ENCODE data around the gene GPR87.

Gene GPR87

DNA sequence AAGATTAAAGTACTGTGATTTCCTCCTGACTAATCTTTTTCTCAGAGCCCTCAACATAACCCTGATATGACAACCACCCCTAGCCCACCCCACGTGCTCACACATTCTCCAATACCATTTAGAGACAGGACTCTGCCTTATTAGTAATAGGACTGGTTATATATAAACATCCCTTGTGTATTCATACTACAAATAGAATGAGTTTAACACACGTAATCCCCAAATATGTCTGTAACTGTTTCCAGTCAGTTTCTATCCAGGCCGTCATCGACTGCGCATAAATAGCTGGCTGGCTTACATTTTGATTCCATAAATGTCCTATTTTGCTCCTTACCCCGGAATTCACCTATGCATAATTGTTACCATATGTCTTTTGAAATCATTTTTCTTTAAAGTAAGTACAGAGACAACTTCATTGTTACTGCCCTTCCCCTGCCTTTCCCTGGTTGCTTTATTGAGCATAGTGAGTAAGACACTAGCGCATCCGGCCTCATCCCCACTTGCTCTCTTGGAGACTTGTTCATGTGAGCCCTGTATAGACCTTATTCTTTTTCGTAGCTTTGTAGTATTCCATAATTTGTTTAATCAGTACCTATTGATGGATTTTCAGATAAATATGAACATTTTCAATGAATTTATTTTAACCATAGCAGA is 34.8 kb downstream of the GPR87 start:
- no peak for DNase-seq

DNA sequence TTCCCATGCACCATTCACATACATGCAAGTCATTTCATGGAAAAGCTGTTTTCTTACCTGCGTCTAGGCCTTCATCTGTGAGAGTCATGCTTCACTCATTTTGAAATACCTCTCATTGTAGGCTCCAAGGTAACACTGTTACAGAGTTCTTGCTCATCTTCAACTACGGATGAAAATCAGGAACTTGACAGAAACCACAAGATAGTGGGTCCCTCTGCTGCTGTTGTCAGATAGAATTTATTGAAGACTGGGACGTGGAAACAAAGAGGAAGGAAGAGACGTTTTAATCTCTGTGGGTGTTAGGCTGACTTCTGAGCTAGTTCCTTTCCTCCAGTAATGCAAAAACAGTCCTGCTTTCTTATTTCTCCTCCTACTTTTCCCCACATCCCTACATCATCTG is 38.4 kb downstream of the GPR87 start, which contains the start of gene P2RY14:
TSS of gene P2RY14 (minus strand) at position 313 of the 400 bp plus-strand sequence. CDS start 64,226 bp downstream, outside the sequence.
- peak in 1 of 3 experiments; percentile 2 for DNase-seq

- DNase-seq: no peak
These were observed 40.0 kb downstream of the GPR87 start for GRCh38 chr3:151276687-151277042.

DNA sequence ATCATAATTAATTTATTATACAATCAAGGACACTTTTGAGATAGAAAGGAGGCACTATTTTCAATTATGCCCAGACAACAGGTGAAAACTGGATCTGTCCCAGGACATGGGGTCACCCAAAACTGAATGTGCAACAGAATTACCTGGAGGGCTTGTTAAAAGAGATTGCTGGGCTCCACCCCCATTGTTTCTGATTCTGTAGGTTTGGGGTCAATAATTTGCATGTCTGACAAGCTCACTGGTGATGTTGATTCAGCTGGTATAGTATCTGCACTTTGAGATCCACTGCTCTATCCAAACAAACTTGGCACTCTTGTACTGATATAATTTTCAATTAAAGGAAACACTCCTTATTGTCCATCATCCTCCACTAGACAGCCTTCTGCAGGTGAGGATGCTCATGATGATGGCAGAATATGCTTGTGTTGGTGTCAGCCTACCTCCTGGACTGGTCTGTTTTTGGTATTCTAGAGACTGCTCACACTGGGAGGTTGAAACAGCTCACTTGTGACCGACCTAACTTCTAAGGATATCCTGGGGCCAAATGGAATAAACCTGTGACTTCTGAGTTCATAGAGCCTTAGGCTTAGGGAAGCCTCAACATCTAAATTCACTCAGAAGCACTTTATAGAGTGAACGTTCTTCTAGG is 40.5 kb downstream of the GPR87 start:
- peak in 1 of 3 experiments; percentile 41 for DNase-seq

GRCh38 chr3:151275091-151275490 is 41.5 kb downstream of the GPR87 start:
- DNase-seq: no peak

GRCh38 chr3:151269631-151270030 is 47.0 kb downstream of the GPR87 start:
- DNase-seq: no peak

DNA sequence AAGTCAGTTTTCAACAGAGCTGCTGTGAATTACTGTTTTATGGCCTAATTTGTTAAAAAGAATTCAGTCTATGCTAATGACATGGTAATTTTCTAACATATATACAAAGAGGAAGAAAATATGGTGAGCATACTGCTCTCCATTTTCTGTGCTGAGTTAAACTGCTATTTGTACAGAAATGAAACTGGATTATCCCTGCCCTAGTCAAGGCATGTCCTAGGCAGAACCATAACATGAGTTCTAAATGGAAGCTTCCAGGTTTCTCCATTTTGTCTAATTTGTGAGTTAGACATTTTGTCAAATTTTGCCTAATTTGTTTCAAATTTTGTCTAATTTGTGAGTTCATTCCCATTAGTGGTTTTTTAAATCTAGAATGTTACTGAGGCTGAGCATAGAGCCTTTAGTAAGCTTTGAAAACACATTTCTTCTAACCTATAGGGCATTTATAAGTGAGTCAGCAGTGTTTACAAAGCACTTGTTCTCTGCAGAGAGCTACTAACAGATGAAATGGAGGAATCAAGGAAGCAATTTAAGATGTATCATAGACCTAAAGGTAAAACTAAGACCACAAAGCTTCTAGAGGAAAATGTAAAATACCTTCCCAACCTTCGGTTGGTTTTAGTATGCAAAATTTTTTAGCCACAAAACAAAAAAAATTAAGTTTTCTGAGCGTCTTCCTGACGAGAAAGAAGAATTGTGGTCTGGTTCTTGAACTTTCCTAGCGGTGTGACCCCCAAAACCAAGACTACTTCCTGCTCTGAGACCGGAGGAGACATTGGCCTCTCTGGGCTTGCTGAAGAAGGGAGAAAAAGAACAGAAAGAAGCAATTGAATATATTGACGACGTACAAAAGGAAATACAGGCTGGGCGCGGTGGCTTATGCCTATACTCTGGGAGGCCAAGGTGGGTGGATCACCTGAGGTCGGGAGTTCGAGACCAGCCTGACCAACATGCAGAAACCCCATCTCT is 48.1 kb downstream of the GPR87 start:
- peak in 1 of 3 experiments; percentile 9 for DNase-seq

- no peak for DNase-seq
These were observed 49.6 kb downstream of the GPR87 start for GRCh38 chr3:151267066-151267465.

- peak in 1 of 3 experiments; percentile 48 for DNase-seq
These were observed 50.8 kb downstream of the GPR87 start for GRCh38 chr3:151265866-151266265.

- DNase-seq: no peak
These were observed 51.5 kb downstream of the GPR87 start for GRCh38 chr3:151265166-151265565.

GRCh38 chr3:151264605-151265004 is 52.0 kb downstream of the GPR87 start:
- no peak for DNase-seq

DNA sequence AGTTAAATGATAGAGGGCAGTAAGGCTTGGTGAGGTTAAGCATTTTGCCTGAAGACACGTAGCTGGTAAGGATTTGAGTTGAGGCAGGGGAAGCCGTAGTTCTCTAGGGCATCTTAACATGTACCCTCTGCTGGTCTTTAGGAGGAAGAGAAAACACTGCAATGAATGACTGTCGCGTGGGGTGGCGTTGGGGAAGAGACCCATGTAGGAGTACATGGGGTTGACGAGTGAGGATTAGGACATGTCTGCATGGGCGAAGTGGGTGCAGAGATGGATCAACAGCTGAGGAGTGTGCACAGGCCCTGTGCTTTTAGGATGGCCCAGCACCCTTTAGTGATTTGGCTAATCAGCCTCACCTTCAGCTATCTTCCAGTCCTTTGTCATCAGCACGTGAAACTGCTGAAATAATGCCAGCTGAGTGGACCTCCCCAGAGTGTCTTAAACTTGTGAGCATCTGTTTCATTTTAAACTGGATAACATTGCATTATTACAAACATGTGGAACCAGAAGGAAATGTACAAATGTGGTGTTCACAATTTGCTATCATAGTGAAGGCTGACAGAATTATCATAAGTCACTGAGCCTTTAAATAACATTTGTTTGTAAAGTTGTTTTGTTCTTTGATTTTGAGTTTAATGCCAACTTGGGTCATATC is 53.6 kb downstream of the GPR87 start:
- DNase-seq: no peak

GRCh38 chr3:151259664-151260063 is 57.0 kb downstream of the GPR87 start:
- no peak for DNase-seq

- no peak for DNase-seq
These were observed 59.9 kb downstream of the GPR87 start for GRCh38 chr3:151256749-151257148.

- DNase-seq: no peak
These were observed 67.8 kb downstream of the GPR87 start for GRCh38 chr3:151248772-151249337.
